Measurements from ENCODE around the gene FAM210B. TPM values are rescaled to one million over a fixed set of nuclear protein-coding genes. Genes with fewer than 3 reads are reported as not detected.

FAM210B gene
- total RNA-seq (100 to 1,000 TPM in 5 of 7 donors, 10 to 100 TPM in 2; 61.5 to 135 (median 120) TPM), polyA plus RNA-seq (100 to 1,000 TPM in 1 of 2 donors, 10 to 100 TPM in 1; 94.4 to 148 TPM)
- long read RNA-seq, donor 1, partial matches to known transcripts: 73 of 74 reads
- long read RNA-seq, donor 1, other reads (novel, unspliced or antisense): 1 of 74 reads
- long read RNA-seq, donor 2, transcript FAM210B-201 (3 exons, 3,046 nt): major isoform, 107 of 165 reads
- long read RNA-seq, donor 2, partial matches to known transcripts: 57 of 165 reads
- long read RNA-seq, donor 2, other reads (novel, unspliced or antisense): 0 of 165 reads
- long read RNA-seq, donor 3, transcript FAM210B-201 (3 exons, 3,046 nt): major isoform, 311 of 328 reads
- long read RNA-seq, donor 3, partial matches to known transcripts: 15 of 328 reads
- long read RNA-seq, donor 3, other reads (novel, unspliced or antisense): 0 of 328 reads

GRCh38 chr20:56358600-56359211 lies at the start of gene FAM210B:
FAM210B (plus strand) TSS chr20:56358974; CDS start chr20:56359006, 32 bp downstream.
- intact Hi-C loops (cut with DNase I): no loop called here
- Histone ChIP-seq H3K4me3 (peak within 1 kb of the TSS; percentile 70), H3K36me3 (no peaks in the 10 kb centered on the region), H3K27me3 (no peaks in the 10 kb centered on the region), H3K9me3 (no peaks in the 10 kb centered on the region), H3K27ac (peak within 1 kb of the TSS; percentile 70 to 92), H3K4me1 (ENCODE audit: insufficient read depth) (peaks cover 23% of the 10 kb centered on the region)
- peak; percentile 89 to 93 (median 92) for DNase-seq
- WGBS, 3 donors: 0% methylated on average over 14 to 63 of the region's 63 CpGs
- TF ChIP-seq POLR2A (IDR thresholded peaks at IDR 0.05) (peak; percentile 47), CTCF (IDR thresholded peaks at IDR 0.05) (no peak)

GRCh38 chr20:56316051-56316450 lies 42.7 kb upstream of the FAM210B start:
- H3K27ac ChIP-seq: no peak overlapping the region
- intact Hi-C loops (cut with DNase I): no loop called here
- no peaks in the 10 kb centered on the region for H3K9me3 ChIP-seq
- no peak for DNase-seq
- no peaks in the 10 kb centered on the region for H3K36me3 ChIP-seq
- no peaks in the 10 kb centered on the region for H3K27me3 ChIP-seq
- TF ChIP-seq CTCF (IDR thresholded peaks at IDR 0.05) (no peak), POLR2A (IDR thresholded peaks at IDR 0.05) (no peak), EP300 (IDR thresholded peaks at IDR 0.05) (no peak)
- no peak overlapping the region for H3K4me3 ChIP-seq
- H3K4me1 ChIP-seq (ENCODE audit: insufficient read depth): no peaks in the 10 kb centered on the region
- 57 to 67% (median 65%) methylated on average over 8 of the region's 8 CpGs for WGBS, 3 donors

- H3K27me3 ChIP-seq: no peaks in the 10 kb centered on the region
- H3K27ac ChIP-seq: no peak overlapping the region
- H3K4me1 ChIP-seq (ENCODE audit: insufficient read depth): no peaks in the 10 kb centered on the region
- no peak overlapping the region for H3K4me3 ChIP-seq
- 83 to 94% (median 83%) methylated on average over 3 of the region's 3 CpGs for WGBS, 3 donors
- TF ChIP-seq EP300 (IDR thresholded peaks at IDR 0.05): no peak
- TF ChIP-seq CTCF (IDR thresholded peaks at IDR 0.05): no peak
- TF ChIP-seq POLR2A (IDR thresholded peaks at IDR 0.05): no peak
- no peaks in the 10 kb centered on the region for H3K9me3 ChIP-seq
- DNase-seq: no peak
- H3K36me3 ChIP-seq: no peaks in the 10 kb centered on the region
- intact Hi-C loops (cut with DNase I): no loop called here
Observed at GRCh38 chr20:56316483-56316882, 42.3 kb upstream of the FAM210B start.

GRCh38 chr20:56322681-56323080 lies 36.1 kb upstream of the FAM210B start:
- intact Hi-C loops (cut with DNase I): no loop called here
- no peak for DNase-seq
- no peak overlapping the region for H3K4me3 ChIP-seq
- H3K9me3 ChIP-seq: no peaks in the 10 kb centered on the region
- TF ChIP-seq CTCF (IDR thresholded peaks at IDR 0.05) (no peak), EP300 (IDR thresholded peaks at IDR 0.05) (no peak), POLR2A (IDR thresholded peaks at IDR 0.05) (no peak)
- no peak overlapping the region for H3K27ac ChIP-seq
- peaks cover 4% of the 10 kb centered on the region for H3K4me1 ChIP-seq (ENCODE audit: insufficient read depth)
- 4 to 7% (median 5%) methylated on average over 4 of the region's 4 CpGs for WGBS, 3 donors
- no peaks in the 10 kb centered on the region for H3K36me3 ChIP-seq
- no peaks in the 10 kb centered on the region for H3K27me3 ChIP-seq

Data from ovary (tissue), 10 donors.